OCI-M1 (cell line): ENCODE data around the gene SLC4A4.
"Not testable (repeated sequence)": the region's sequence is repeated elsewhere in the genome, so short reads cannot be mapped to it uniquely, and the experiment has no call there.

Source experiments
- DNase-seq: peaks from one replicate; lab custom pipeline; 2025; lab: John Stamatoyannopoulos, UW

The SLC4A4 gene

DNA sequence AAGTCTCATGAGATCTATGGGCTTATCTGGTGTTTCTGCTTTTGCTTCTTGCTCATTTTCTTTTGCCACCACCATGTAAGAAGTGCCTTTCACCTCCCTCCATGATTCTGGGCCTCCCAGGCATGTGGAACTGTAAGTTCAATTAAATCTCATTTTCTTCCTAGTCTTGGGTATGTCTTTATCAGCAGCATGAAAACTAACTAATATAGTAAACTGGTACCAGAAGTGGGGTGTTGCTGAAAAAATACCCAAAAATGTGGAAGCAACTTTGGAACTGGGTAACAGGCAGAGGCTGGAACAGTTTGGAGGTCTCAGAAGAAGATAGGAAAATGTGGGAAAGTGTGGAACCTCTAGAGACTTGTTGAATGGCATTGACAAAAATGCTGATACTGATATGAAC, 70.1 kb downstream of the SLC4A4 start:
- not testable (repeated sequence) for DNase-seq

DNA sequence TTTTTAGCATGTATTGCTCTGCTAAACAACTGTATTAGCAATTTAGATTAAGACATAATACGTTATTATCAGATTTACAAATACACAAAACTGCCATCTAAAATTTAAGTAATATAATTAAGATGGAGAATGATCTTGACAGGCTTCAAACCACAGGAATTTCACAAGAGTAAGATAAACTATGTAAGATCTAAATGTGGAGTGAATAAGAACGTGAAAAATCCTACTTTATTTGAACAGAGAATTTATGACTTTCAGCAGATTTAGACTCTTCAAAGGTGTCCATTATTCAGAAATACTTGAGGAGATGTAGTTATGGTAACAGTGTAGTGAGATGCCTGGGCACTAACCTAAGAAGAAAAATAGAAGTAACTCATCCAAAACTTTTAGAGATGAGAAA, 73.2 kb downstream of the SLC4A4 start:
- no peak for DNase-seq

GRCh38 chr4:71415491-71415890, 76.7 kb downstream of the SLC4A4 start:
- DNase-seq = no peak

- DNase-seq = no peak
Observed at GRCh38 chr4:71417150-71417549, 78.3 kb downstream of the SLC4A4 start.

GRCh38 chr4:71426381-71427042, 87.7 kb downstream of the SLC4A4 start:
- no peak for DNase-seq

DNA sequence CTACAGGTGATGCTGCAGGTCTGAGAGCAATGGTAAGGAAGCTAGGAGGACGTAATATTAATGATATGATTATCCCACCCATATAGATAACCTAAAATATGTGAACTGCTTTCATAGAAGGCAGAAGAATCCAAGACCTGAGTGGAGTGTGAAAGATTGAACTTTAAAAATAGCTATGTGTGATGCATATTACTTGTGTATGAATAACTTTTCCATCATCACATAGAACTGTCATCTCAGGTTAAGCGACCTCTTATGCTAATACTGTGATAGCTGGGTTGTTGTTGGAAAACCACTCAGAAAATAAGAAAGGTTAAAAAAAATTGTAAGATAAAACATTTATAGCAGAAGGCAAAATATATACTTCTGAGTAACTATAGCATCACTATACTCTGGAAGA, 90.3 kb downstream of the SLC4A4 start:
- DNase-seq = no peak

GRCh38 chr4:71429962-71430361, 91.1 kb downstream of the SLC4A4 start:
- DNase-seq = no peak

DNA sequence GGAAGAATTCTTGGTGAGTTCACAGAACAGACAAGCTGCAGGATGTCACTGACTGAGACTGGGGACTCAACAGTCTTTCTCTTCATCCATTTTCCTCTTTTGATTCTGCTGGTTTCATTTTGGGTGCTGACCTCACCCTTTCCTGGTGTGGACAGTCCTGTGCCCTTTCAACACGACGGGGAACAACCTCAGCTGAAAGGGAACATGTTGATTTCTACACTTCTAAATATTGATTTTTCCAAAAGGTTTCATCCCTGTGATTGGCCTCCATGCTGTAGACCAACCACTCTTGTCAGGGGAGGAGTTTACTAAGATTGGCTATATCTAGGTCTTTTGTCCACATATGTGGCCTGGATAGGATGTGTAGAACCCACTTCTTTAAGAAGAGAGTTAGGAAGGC, 91.8 kb downstream of the SLC4A4 start:
- DNase-seq = no peak

- no peak for DNase-seq
Observed at GRCh38 chr4:71440612-71441011, 101.8 kb downstream of the SLC4A4 start.

- DNase-seq = peak; percentile 66
Observed at GRCh38 chr4:71441186-71442169, 102.7 kb downstream of the SLC4A4 start.

- DNase-seq = no peak
Observed at GRCh38 chr4:71442336-71442735, 103.5 kb downstream of the SLC4A4 start.

DNA sequence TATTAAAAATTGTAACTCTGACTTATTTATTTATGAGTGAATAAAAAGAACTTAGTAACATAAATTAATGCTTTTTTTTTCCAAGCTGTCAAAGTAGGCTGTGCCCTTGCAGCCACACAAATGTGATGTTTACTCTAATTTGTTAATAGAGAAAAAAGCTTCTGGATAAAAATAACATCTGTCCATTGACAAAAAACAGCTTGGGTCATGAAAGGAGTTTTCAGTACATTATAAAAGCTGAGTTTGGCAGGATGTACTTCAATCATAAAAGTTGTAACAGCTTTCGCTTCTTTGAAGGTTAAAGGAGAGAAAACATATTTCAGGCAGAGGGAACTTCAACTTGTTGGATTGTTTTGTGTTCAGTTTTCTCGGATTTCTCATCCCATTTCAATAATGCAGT, 105.6 kb downstream of the SLC4A4 start:
- DNase-seq = no peak

- peak; percentile 12 for DNase-seq
Observed at GRCh38 chr4:71445811-71446210, 107.0 kb downstream of the SLC4A4 start.

- no peak for DNase-seq
Observed at GRCh38 chr4:71446479-71447081, 107.8 kb downstream of the SLC4A4 start.

DNA sequence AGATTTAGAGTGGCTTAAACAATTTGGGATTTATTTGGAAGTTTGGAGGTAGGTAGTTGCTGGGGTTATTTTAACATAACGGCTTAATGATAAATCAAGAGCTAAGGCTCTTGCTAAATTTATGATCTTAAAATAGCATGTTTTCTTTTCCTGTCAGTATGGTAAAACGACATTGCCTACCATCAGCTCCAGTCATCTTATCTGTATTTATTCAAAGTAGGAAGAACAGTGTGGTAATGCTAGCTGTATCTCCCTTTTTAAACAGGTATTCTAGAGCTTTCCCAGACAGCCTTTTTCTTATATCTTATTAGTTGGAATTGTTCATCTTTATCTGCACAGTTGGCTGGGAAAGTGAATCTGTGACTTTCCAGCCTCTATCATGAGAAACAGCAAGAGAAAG, 110.2 kb downstream of the SLC4A4 start:
- DNase-seq = no peak

- DNase-seq = no peak
Observed at GRCh38 chr4:71449878-71450277, 111.1 kb downstream of the SLC4A4 start.

DNA sequence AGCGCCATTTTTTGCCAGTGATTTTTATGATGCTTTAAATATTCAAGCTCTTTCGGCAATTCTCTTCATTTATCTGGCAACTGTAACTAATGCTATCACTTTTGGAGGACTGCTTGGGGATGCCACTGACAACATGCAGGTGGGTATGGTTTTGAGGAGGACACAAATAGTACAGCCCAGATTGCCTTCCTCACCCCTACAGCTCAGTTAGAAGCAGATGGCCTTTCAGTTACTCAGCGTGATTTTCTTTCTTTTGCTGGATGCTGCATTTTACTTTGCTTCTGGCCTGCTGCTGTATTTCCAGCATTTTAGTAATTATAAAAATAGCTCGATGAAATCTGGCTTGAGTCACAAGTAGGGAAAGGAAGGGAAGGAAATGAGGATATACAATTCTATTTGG, 114.7 kb downstream of the SLC4A4 start:
- no peak for DNase-seq

GRCh38 chr4:71456841-71457240, 118.0 kb downstream of the SLC4A4 start:
- DNase-seq = no peak

GRCh38 chr4:71460371-71460770, 121.6 kb downstream of the SLC4A4 start:
- no peak for DNase-seq

DNA sequence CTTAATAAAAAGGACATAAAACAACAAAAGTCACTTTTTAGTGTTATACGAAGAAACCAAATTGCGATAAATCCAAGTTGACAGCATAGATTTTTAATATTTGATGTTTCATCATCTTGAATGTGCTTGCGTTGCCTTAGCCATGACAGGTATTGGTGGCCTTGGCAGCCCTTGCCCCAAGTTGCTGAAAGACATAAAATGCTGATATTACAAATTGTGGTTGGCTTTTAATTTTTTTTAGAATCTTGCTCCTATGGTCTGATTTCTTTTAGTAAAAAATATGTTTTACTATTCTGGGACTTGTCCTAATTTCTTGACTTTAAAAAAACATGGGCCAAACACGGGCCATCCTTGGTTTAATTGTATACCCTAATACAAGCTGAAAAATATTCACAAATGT, 122.6 kb downstream of the SLC4A4 start:
- no peak for DNase-seq

DNA sequence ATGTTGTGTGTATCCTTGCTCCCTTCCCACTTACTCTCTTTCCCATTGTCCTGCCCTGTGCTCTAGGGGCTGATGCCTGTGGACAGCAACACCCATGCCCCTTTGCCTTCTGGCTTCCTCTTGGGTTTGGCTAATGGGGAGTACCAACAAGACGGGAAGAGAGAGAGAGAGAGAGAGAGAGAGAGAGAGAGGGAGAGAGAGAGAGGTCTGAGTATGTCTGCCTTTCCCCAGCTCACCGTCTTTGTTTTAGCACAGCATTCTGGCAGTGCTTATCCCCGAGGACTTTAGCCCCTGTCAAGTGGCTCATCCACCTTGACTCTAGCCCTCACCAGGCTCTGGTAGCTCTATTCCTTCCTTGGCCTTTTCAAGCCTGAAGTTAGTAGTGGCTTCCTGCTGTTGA, 128.0 kb downstream of the SLC4A4 start:
- DNase-seq = no peak

DNA sequence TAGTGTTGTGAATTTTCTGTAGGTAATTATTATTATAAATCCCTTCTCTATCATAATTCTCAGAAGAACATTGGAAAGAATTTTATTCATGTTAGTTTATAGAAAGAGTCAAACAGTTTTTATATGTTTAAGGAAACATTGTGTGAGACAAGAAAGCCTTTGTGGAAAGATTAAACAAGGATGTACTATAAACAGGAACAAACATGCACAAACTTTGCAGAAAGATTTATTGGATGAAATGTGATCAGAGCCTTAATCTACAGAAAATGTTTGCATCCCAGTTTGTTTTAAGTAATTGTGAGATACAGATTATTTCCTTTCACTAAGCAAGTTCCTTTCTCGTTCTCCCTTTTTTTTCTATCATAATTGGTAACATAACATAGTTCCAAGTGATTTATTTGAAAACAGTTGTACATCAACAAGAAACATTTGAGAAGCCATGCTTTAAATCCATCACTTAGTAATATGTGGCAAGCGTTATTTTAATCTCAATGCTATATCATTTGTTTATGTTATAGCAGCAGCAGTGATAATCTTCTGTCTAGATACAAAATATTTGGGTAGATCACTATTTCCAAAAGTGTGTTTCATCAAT, 129.4 kb downstream of the SLC4A4 start:
- no peak for DNase-seq

GRCh38 chr4:71469541-71469940, 130.7 kb downstream of the SLC4A4 start:
- no peak for DNase-seq
